ENCODE data around the gene ZIC5.

ZIC5 gene

GRCh38 chr13:99974939-99975561, 3.5 kb upstream of the ZIC5 start:
- H3K36me3 Mint-ChIP-seq: peaks cover 2% of the 10 kb centered on the region
- DNase-seq (ENCODE audit: low spot score in 2 of 2) (no peak), ATAC-seq (ENCODE audit: low read depth) (no peak)
- no peak overlapping the region for H3K27ac Mint-ChIP-seq
- H3K4me1 Mint-ChIP-seq: peaks cover 4% of the 10 kb centered on the region
- H3K27me3 Mint-ChIP-seq: peaks cover 36% of the 10 kb centered on the region
- peaks cover 3% of the 10 kb centered on the region for H3K9me3 Mint-ChIP-seq
- no peak overlapping the region for H3K4me3 Mint-ChIP-seq

DNA sequence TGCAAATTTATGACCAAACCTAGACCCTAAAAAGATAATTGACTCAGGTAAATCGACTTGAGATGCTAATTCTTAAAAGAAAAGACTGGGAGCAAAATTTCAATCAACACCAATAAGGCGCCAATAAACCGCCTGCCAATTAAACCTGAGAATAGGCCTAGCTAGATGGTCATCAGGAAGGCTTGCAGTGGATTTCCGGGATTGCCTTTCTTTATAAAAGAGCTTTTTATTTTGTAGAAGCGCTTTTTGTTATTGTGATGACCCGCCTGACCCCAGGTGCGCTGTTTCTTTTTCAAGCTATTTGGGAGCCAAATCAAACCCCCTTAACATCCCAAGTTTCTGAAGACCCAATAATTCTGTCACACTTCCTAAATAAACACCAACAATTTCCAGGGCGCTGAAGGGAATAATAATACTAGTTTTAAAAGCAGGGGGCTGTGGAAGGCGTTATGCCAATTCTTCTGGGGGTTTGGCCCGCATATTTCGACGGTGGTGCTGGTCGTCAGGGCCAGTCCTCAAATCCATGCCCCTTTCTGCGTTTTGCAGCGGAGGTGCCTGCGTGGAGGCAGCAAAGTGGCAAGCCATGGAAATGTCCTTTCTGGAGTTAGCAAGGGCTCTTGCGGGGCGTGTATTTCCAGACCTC, 2.9 kb upstream of the ZIC5 start:
- DNase-seq (ENCODE audit: low spot score in 2 of 2) (no peak), ATAC-seq (ENCODE audit: low read depth) (no peak)
- Mint-ChIP-seq H3K4me1 (peaks cover 8% of the 10 kb centered on the region), H3K27ac (no peak overlapping the region), H3K4me3 (no peak overlapping the region), H3K36me3 (peaks cover 5% of the 10 kb centered on the region), H3K9me3 (peaks cover 3% of the 10 kb centered on the region), H3K27me3 (peaks cover 39% of the 10 kb centered on the region)

DNA sequence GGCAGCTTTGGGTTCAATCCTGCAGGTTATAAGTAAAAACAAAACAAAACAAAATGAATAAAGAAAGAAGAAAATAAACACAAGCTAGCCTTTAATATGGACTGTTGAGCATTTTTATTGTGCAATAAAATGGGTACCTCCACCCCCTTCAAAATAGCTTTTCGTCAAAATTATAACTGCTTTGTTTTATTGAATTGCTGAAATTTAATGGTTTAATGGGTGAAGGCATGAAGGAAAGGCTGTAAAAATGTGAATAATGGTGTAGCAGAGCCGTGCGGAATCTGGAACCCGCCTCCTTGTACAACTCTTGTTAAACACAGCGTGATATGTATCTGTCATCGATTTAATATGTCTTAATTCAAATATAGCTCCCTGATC, 2.2 kb upstream of the ZIC5 start:
- Mint-ChIP-seq H3K9me3 (peaks cover 5% of the 10 kb centered on the region), H3K4me1 (peaks cover 11% of the 10 kb centered on the region), H3K27ac (no peak overlapping the region), H3K36me3 (peaks cover 8% of the 10 kb centered on the region), H3K4me3 (no peak overlapping the region), H3K27me3 (peaks cover 43% of the 10 kb centered on the region)
- ATAC-seq (ENCODE audit: low read depth) (no peak), DNase-seq (ENCODE audit: low spot score in 2 of 2) (no peak)

- Mint-ChIP-seq H3K4me1 (peaks cover 10% of the 10 kb centered on the region), H3K36me3 (peaks cover 8% of the 10 kb centered on the region), H3K27me3 (peaks cover 40% of the 10 kb centered on the region), H3K27ac (peak overlapping the region; percentile 47), H3K4me3 (no peak overlapping the region), H3K9me3 (peaks cover 5% of the 10 kb centered on the region)
- DNase-seq (ENCODE audit: low spot score in 2 of 2) (no peak), ATAC-seq (ENCODE audit: low read depth) (no peak)
Measured at GRCh38 chr13:99973163-99973807, 1.7 kb upstream of the ZIC5 start.

DNA sequence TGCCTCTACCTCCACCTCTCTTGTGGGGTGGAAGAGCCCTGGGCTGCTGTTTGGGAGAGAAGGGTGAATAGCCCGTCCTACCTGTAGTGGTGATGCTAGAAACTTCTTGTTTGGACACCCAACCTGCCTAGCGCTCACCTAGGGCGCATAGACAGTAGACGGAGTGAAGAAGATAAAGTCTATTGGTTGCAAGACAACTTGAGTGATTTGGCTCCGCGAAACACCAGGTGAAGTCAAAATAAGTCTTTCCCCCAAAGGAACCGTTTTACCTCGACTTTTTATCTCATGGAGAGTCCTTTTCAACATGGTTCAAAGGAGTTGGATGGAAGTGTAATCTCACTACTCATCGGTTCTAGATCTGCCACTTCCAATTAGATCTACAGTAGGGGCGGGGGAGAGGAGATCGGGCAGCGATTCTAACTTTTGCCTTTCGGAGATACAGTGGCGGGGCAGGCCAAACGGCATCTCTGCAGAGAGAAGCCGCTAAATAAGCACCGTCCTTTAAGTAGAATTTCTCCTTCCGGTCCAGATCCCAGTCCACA, 694 bp upstream of the ZIC5 start:
- peak overlapping the region; percentile 24 for H3K4me3 Mint-ChIP-seq
- DNase-seq (ENCODE audit: low spot score in 2 of 2): no peak
- peaks cover 15% of the 10 kb centered on the region for H3K4me1 Mint-ChIP-seq
- no peak for ATAC-seq (ENCODE audit: low read depth)
- H3K27ac Mint-ChIP-seq: peak overlapping the region; percentile 72
- H3K27me3 Mint-ChIP-seq: peaks cover 42% of the 10 kb centered on the region
- H3K9me3 Mint-ChIP-seq: peaks cover 7% of the 10 kb centered on the region
- H3K36me3 Mint-ChIP-seq: peaks cover 8% of the 10 kb centered on the region

- peak overlapping the region; percentile 17 for H3K4me3 Mint-ChIP-seq
- peaks cover 37% of the 10 kb centered on the region for H3K27me3 Mint-ChIP-seq
- peaks cover 8% of the 10 kb centered on the region for H3K36me3 Mint-ChIP-seq
- ATAC-seq (ENCODE audit: low read depth) (no peak), DNase-seq (ENCODE audit: low spot score in 2 of 2) (peak in 1 of 2 donors; percentile 30)
- no peak overlapping the region for H3K27ac Mint-ChIP-seq
- H3K4me1 Mint-ChIP-seq: peaks cover 15% of the 10 kb centered on the region
- peaks cover 7% of the 10 kb centered on the region for H3K9me3 Mint-ChIP-seq
Measured at GRCh38 chr13:99970651-99971575, 654 bp downstream of the ZIC5 start.

GRCh38 chr13:99969919-99970650, 1.5 kb downstream of the ZIC5 start:
- Mint-ChIP-seq H3K9me3 (peaks cover 7% of the 10 kb centered on the region), H3K4me1 (peaks cover 15% of the 10 kb centered on the region), H3K27me3 (peaks cover 38% of the 10 kb centered on the region), H3K4me3 (peak overlapping the region; percentile 77), H3K36me3 (peaks cover 8% of the 10 kb centered on the region), H3K27ac (peak overlapping the region; percentile 87)
- ATAC-seq (ENCODE audit: low read depth) (peak; percentile 57), DNase-seq (ENCODE audit: low spot score in 2 of 2) (peak in 1 of 2 donors; percentile 36)

DNA sequence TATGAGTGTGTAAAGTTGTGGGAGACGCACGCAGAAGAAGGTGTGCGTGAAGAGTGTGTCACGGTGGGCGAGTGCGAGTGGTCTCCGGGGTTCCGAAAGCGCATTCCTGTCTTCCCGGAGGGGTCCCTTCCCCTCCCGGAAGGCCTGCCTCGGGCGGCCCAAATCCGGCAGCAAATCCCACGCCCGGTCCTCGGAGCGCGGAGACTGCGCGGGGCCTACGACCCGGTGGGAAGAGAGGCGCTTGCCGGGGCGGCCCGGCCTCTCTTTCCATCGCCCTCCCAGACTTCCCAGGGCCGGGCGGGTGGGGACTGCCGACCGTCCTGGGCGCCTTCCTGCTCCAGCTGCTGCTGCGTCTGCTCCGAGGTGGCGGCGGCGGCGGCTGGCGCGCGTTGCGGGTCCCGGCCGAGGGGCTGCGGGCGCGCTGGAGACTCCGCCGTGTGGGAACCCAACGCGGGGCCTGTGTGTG, 2.1 kb downstream of the ZIC5 start:
- H3K4me3 Mint-ChIP-seq: peak overlapping the region; percentile 79
- DNase-seq (ENCODE audit: low spot score in 2 of 2): no peak
- H3K36me3 Mint-ChIP-seq: peaks cover 8% of the 10 kb centered on the region
- H3K27ac Mint-ChIP-seq: peak overlapping the region; percentile 87
- peaks cover 15% of the 10 kb centered on the region for H3K4me1 Mint-ChIP-seq
- peaks cover 7% of the 10 kb centered on the region for H3K9me3 Mint-ChIP-seq
- no peak for ATAC-seq (ENCODE audit: low read depth)
- peaks cover 35% of the 10 kb centered on the region for H3K27me3 Mint-ChIP-seq

- H3K4me1 Mint-ChIP-seq: peaks cover 15% of the 10 kb centered on the region
- ATAC-seq (ENCODE audit: low read depth) (no peak), DNase-seq (ENCODE audit: low spot score in 2 of 2) (peak in 1 of 2 donors; percentile 23)
- H3K4me3 Mint-ChIP-seq: peak overlapping the region; percentile 79
- H3K9me3 Mint-ChIP-seq: peaks cover 7% of the 10 kb centered on the region
- peaks cover 36% of the 10 kb centered on the region for H3K27me3 Mint-ChIP-seq
- H3K27ac Mint-ChIP-seq: peak overlapping the region; percentile 87
- H3K36me3 Mint-ChIP-seq: peaks cover 8% of the 10 kb centered on the region
Measured at GRCh38 chr13:99968521-99969452, 2.8 kb downstream of the ZIC5 start.

DNA sequence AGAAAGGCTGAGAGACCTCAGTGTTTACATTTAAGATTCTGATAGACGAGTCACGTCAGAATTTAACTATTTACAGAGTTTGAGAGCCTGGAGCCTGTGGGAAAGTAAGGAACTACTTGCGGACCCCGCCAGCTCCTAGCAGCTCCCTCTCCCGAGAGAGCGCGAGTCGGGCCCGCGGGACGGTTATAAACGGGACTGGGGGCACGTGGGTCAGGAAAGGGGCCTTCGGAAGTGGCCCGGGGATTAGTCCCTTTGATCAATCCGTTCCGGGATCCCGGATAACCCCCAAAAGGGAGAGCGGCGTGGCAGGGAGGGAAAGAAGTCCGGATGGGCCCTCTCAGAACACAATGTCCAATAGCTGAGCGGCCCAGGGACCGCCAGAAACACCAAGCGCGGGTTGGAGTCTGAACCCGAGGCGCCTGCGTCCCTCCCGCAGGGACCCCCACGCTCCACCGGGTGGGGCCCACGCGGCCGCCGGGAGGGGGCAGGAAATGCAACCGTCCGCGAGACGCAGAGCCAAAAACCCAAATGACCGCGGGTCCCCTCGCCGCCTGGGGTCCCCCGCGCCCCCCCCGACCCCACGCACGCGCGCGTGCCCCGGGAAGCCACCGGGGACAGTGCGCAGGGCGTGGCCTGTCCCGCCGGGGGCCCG, 3.6 kb downstream of the ZIC5 start:
- Mint-ChIP-seq H3K36me3 (peaks cover 6% of the 10 kb centered on the region), H3K27me3 (peaks cover 31% of the 10 kb centered on the region), H3K27ac (peak overlapping the region; percentile 39), H3K9me3 (peaks cover 4% of the 10 kb centered on the region), H3K4me3 (peak overlapping the region; percentile 28), H3K4me1 (peaks cover 15% of the 10 kb centered on the region)
- DNase-seq (ENCODE audit: low spot score in 2 of 2) (no peak), ATAC-seq (ENCODE audit: low read depth) (no peak)

DNA sequence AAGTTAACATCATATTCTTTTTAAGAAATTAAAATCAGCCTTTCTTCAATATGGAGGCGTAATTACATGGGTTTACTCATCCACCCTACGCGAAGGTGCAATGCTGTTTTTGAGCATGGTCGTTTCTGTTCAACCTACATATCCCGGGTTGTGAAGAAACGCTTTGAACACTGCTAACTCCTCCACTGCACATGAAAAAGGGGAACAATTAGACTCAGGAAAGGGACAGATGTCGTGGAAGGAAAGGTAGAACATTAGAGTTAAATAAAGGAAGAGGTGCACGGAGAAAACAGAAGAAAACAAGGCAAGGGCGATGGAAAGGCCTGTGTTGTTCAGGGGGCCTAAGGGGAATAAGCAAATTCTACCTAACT, 4.1 kb downstream of the ZIC5 start:
- H3K9me3 Mint-ChIP-seq: peaks cover 4% of the 10 kb centered on the region
- H3K36me3 Mint-ChIP-seq: peaks cover 6% of the 10 kb centered on the region
- peaks cover 32% of the 10 kb centered on the region for H3K27me3 Mint-ChIP-seq
- H3K27ac Mint-ChIP-seq: peak overlapping the region; percentile 39
- no peak for ATAC-seq (ENCODE audit: low read depth)
- no peak for DNase-seq (ENCODE audit: low spot score in 2 of 2)
- peaks cover 15% of the 10 kb centered on the region for H3K4me1 Mint-ChIP-seq
- H3K4me3 Mint-ChIP-seq: peak overlapping the region; percentile 28

All from memory B cell (primary cell).